NB4 (cell line): ENCODE data around the gene DTX3.
"Not testable (repeated sequence)": the region's sequence is repeated elsewhere in the genome, so short reads cannot be mapped to it uniquely, and the experiment has no call there.

Experiments
- DNase-seq: peaks from one replicate; pipeline ENCODE4 v3.0.0; 2010; ENCODE audit warnings: low read depth
- H3K4me3 ChIP-seq: one replicate; pipeline ENCODE4 v1.5.1; 2011; ENCODE audit warnings: mild to moderate bottlenecking, low read depth, low read length, moderate library complexity
- CTCF ChIP-seq: IDR thresholded peaks from one replicate; pipeline ENCODE4 v1.5.1; 2012; ENCODE audit warnings: low read depth, low read length
- MAX ChIP-seq: IDR thresholded peaks from 2 replicates; pipeline ENCODE4 v1.6.1; 2011; ENCODE audit warnings: low read depth, low read length
- MYC ChIP-seq: IDR thresholded peaks from 2 replicates; pipeline ENCODE4 v1.6.1; 2011; ENCODE audit warnings: low read depth, low read length
- POLR2A ChIP-seq: IDR thresholded peaks from 2 replicates; pipeline ENCODE4 v1.6.1; 2011; ENCODE audit warnings: mild to moderate bottlenecking; ENCODE audit not compliant: insufficient read length; ENCODE audit errors: extremely low read depth

DTX3 gene

GRCh38 chr12:57654042-57654441, 49.4 kb downstream of the DTX3 start:
- no peak for TF ChIP-seq POLR2A
- TF ChIP-seq CTCF: no peak
- no peak for TF ChIP-seq MYC
- no peak for TF ChIP-seq MAX
- no peak for DNase-seq
- H3K4me3 ChIP-seq: no peak overlapping the region

GRCh38 chr12:57655541-57656240, 51.1 kb downstream of the DTX3 start:
- no peak overlapping the region for H3K4me3 ChIP-seq
- no peak for TF ChIP-seq CTCF
- TF ChIP-seq MYC: no peak
- TF ChIP-seq MAX: no peak
- no peak for TF ChIP-seq POLR2A
- no peak for DNase-seq

- H3K4me3 ChIP-seq, DNase-seq: not testable (repeated sequence)
Measured at GRCh38 chr12:57656408-57656807, 51.8 kb downstream of the DTX3 start.

GRCh38 chr12:57657744-57658143, 53.1 kb downstream of the DTX3 start:
- H3K4me3 ChIP-seq: no peak overlapping the region
- TF ChIP-seq POLR2A (no peak), MAX (no peak), MYC (no peak), CTCF (no peak)
- DNase-seq: no peak

- no peak for DNase-seq
- H3K4me3 ChIP-seq: no peak overlapping the region
- TF ChIP-seq MYC (no peak), POLR2A (no peak), MAX (no peak), CTCF (no peak)
Measured at GRCh38 chr12:57658890-57659289, 54.3 kb downstream of the DTX3 start.
